K562 (cell line): ENCODE measurements around the gene SLC30A1. TPM values are rescaled to one million over a fixed set of nuclear protein-coding genes. Genes with fewer than 3 reads are reported as not detected.

ENCODE experiments used
- HINFP ChIP-seq: fragments of 450-650 bp; conservative IDR thresholded peaks from 2 replicates; pipeline ENCODE4 v1.6.1; 2016; ENCODE audit warnings: missing genetic modification characterization, low read depth, mild to moderate bottlenecking, control low read depth, missing compliant biosample characterization
- KHSRP ChIP-seq: fragments of 450-650 bp; IDR thresholded peaks from 2 replicates; pipeline ENCODE4 v1.6.1; 2017
- LARP7 ChIP-seq: fragments of 450-650 bp; IDR thresholded peaks from 2 replicates; pipeline ENCODE4 v1.6.1; 2016
- NCOA1 ChIP-seq: fragments of 450-650 bp; IDR thresholded peaks from 2 replicates; pipeline ENCODE4 v1.6.1; 2016; ENCODE audit warnings: low read depth
- PHB2 ChIP-seq: fragments of 450-650 bp; IDR thresholded peaks from 2 replicates; pipeline ENCODE4 v1.6.1; 2017; ENCODE audit warnings: low read depth
- PKNOX1 ChIP-seq: fragments of 450-650 bp; IDR thresholded peaks from 2 replicates; pipeline ENCODE4 v1.6.1; 2016
- TFAM ChIP-seq: fragments of 250-450 bp; sonication (Bioruptor Pico); conservative IDR thresholded peaks from 2 replicates; pipeline ENCODE4 v1.5.0; 2021; ENCODE audit warnings: mild to moderate bottlenecking, moderate library complexity
- THRB ChIP-seq: fragments of 450-650 bp; formaldehyde crosslinking; conservative IDR thresholded peaks from 2 replicates; pipeline ENCODE4 v1.4.0; 2022; ENCODE audit warnings: mild to moderate bottlenecking, missing genetic modification characterization
- UBTF ChIP-seq, 2 experiments: IDR thresholded peaks; 2 replicates each; pipeline ENCODE4 v1.6.1; 2012; ENCODE audit warnings: improper control_type of control experiment in 2 of 2, low read depth in 2 of 2, low read length in 2 of 2, borderline replicate concordance in 1 of 2
- ZMIZ1 ChIP-seq, 2 experiments: fragments of 150-350 bp in 1 of 2; IDR thresholded peaks; 2 replicates each; pipeline ENCODE4 v1.6.1; 2012 to 2016; ENCODE audit warnings: low read depth in 2 of 2, low read length in 2 of 2, mild to moderate bottlenecking in 1 of 2, moderate library complexity in 1 of 2
- ZNF398 ChIP-seq: fragments of 250-450 bp; sonication (Bioruptor Pico); IDR thresholded peaks from 2 replicates; pipeline ENCODE4 v1.8.0; 2021; ENCODE audit warnings: moderate library complexity, mild to moderate bottlenecking, inconsistent platforms
- ZNF655 ChIP-seq: fragments of 250-450 bp; sonication (Bioruptor Pico); IDR thresholded peaks from 2 replicates; pipeline ENCODE4 v1.5.0; 2021
- ZNF830 ChIP-seq: fragments of 250-450 bp; sonication (Bioruptor Pico); IDR thresholded peaks from 2 replicates; pipeline ENCODE4 v1.5.0; 2021; ENCODE audit warnings: mild to moderate bottlenecking
- polyA plus RNA-seq, 8 experiments: library from polyadenylated mRNA; depleted of rRNA in 4 of 8; stranded (reverse) in 5 of 8; unstranded in 3 of 8; fragments of >200 nt; fragmentation: Nextera tagmentation in 2 of 8; fragmentation: Illumina TruSeq in 1 of 8; extraction: Ambion mirVana in 2 of 8; extraction: Trizol in 1 of 8; gene quantifications; 2 replicates each; pipeline versions ENCODE4 v1.2.1 to v1.2.3, GENCODE V29; 2011 to 2014; ENCODE audit warnings: inconsistent platforms in 1 of 8, missing spikeins in 1 of 8
- total RNA-seq, 7 experiments: library from RNA; depleted of rRNA in 6 of 7; stranded (reverse); fragments of >200 nt in 6 of 7; fragmentation: Illumina TruSeq in 2 of 7; extraction: Trizol in 2 of 7; gene quantifications; 2 replicates each; pipeline versions ENCODE4 v1.2.1 to v1.2.3, GENCODE V29; 2011 to 2021; ENCODE audit warnings: low replicate concordance in 1 of 7

The SLC30A1 gene
- total and polyA plus RNA-seq, 9 of the 15 experiments (the other 6 are each of a cell fraction or from before 2014, with no cell fraction given): 4.1 to 14.4 (median 6.6) TPM

- TF ChIP-seq THRB: no peak
- peak; percentile 92 to 97; a peak in 2 of 4 replicates for TF ChIP-seq UBTF (IDR thresholded peaks at IDR 0.05; ENCODE audit: borderline replicate concordance in 1 of 2, low read depth in 2 of 2, low read length in 2 of 2)
- TF ChIP-seq ZMIZ1 (IDR thresholded peaks at IDR 0.05; ENCODE audit: low read depth in 2 of 2, low read length in 2 of 2): no peak
- TF ChIP-seq ZNF655 (CRISPR knock-in tag): no peak
- no peak for TF ChIP-seq ZNF830 (CRISPR knock-in tag)
- TF ChIP-seq LARP7: peak; percentile 100
- no peak for TF ChIP-seq KHSRP
- peak; percentile 32; the same call in 1 of the 2 replicates for TF ChIP-seq PKNOX1
- TF ChIP-seq PHB2: no peak
- TF ChIP-seq ZNF398 (CRISPR knock-in tag): no peak
- TF ChIP-seq NCOA1: no peak
- no peak; the same call in 1 of the 2 replicates for TF ChIP-seq HINFP (tag)
- no peak for TF ChIP-seq TFAM (CRISPR knock-in tag)
Measured at GRCh38 chr1:211578640-211579439, at the start of gene SLC30A1 (continued).
